Measurements from ENCODE around the gene KLKB1. TPM values are rescaled to one million over a fixed set of nuclear protein-coding genes. Genes with fewer than 3 reads are reported as not detected.

KLKB1 gene
- total RNA-seq: not detected in 2 replicates

GRCh38 chr4:186227221-186227620 is at the start of gene KLKB1:
TSS of gene KLKB1 (plus strand) at chr4:186227507. CDS start at chr4:186228196, 689 bp downstream.

DNA sequence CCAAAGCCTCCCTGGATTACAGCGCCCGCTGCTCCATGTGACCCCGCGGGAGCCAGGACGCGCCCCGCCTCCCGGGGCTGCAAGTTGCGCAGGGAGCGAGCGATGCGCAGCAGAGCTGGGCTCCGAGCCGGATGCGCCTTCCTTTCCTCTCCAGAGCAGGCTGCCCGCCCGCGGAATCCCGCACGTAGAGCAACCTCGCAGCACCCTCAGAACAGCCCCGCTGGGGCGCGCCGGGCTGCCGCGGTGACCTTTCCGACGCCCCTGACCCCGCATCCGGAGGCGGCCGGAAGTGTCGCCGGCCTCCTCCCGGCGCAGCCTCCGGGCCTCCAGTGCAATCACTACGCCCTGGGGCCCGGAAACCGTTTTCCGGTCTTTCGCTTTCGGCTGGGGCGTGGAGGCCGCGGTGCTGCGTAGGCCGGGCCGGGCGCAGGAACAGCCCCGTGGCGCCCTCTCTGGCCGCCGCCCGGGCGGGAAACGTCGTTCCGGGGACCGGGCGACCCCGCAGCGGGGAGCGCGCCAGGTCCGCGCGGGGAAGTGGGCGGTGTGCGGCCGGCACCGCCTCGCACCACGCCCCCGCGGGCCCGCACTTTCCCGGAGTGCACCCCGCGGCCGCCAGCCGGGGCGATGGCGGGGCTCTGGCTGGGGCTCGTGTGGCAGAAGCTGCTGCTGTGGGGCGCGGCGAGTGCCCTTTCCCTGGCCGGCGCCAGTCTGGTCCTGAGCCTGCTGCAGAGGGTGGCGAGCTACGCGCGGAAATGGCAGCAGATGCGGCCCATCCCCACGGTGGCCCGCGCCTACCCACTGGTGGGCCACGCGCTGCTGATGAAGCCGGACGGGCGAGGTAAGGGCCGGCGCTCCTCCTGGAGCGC is 35.9 kb upstream of the KLKB1 start, which contains the start of gene CYP4V2:
CYP4V2 (plus strand) TSS at position 368 of the 866 bp plus-strand sequence; CDS start at position 625, 257 bp downstream.

DNA sequence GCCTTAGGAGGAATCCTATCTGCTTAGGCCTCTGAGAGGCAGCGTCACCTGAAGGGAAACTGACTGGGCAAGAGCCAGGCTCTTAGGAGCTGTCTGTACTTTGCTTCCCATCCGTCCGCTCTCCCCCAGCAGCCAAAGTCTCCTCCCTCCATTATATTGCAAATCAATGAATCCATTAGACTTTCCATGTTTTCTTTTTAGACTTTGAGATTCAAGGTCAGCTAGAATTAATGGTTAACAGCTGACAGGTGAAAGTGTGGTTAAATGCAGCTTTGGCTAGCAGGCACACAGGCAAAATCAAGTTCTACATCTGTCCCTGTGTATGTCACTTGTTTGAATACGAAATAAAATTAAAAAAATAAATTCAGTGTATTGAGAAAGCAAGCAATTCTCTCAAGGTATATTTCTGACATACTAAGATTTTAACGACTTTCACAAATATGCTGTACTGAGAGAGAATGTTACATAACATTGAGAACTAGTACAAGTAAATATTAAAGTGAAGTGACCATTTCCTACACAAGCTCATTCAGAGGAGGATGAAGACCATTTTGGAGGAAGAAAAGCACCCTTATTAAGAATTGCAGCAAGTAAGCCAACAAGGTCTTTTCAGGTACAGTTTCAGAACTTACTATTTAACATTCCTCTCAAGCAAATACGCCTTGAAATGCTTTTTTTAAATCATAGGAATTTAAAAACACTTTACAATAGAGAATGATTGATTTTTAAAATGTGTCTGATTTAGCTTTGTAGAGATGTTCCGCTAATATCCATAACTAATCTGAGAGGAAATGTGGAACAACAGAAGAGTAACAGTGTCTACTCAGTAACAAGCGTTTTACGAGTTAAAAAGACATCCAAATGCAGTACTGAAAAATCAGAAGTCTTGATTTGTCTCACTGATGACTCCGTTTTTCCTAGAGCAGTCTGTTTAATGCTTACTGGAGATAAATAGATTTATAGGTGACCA is 38.7 kb downstream of the KLKB1 start, which contains the start of gene F11:
F11 (plus strand) TSS at position 507 of the 970 bp plus-strand sequence. CDS start 948 bp downstream, outside the sequence.

Other genes starting within 250 kb of the KLKB1 start
- 3.3 and 4.3 TPM in 2 replicates for gene TLR3, start 158.4 kb upstream of the KLKB1 start, total RNA-seq
- gene FAM149A, start 122.8 kb upstream of the KLKB1 start, total RNA-seq: 1.5 and 9.0 TPM in 2 replicates
- 3.7 and 6.7 TPM in 2 replicates for gene CYP4V2, start 35.9 kb upstream of the KLKB1 start, total RNA-seq
- gene F11, start 38.7 kb downstream of the KLKB1 start, total RNA-seq: not detected in 2 replicates

Measured in placental epithelial cell (primary cell).